ENCODE measurements around the gene ACTN3.

DNA sequence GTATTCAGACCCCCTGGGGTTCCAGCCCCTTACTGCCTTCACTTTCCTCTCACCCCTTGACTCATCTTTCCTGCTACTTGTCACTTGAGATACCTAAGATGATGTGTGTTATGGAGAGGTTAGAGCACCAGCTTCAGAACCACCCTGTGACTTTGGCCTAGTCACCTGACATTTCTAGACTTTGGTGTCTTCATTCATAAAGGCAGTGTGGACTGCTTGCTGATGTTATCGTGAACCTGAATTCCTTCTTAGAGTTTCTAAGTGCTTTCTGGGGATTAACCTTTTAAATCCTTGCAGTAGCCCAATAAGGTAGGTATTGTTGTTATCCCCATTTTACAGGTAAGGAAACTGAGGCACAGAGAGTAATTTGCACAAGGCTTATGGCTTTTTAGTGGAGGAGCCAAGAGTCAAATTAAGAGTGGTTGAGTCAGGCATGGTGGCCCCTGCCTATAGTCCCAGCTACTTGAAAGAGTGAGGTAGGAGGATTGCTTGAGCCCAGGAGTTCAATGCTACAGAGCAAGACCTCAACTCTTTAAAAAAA lies 41.4 kb upstream of the ACTN3 start:
- TF ChIP-seq, protein P1, sequence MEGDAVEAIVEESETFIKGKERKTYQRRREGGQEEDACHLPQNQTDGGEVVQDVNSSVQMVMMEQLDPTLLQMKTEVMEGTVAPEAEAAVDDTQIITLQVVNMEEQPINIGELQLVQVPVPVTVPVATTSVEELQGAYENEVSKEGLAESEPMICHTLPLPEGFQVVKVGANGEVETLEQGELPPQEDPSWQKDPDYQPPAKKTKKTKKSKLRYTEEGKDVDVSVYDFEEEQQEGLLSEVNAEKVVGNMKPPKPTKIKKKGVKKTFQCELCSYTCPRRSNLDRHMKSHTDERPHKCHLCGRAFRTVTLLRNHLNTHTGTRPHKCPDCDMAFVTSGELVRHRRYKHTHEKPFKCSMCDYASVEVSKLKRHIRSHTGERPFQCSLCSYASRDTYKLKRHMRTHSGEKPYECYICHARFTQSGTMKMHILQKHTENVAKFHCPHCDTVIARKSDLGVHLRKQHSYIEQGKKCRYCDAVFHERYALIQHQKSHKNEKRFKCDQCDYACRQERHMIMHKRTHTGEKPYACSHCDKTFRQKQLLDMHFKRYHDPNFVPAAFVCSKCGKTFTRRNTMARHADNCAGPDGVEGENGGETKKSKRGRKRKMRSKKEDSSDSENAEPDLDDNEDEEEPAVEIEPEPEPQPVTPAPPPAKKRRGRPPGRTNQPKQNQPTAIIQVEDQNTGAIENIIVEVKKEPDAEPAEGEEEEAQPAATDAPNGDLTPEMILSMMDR (conservative IDR thresholded peaks at IDR 0.05; ENCODE audit: low read length): no peak
- TF ChIP-seq EZH2phosphoT487 (IDR thresholded peaks at IDR 0.05; ENCODE audit: borderline replicate concordance): no peak
